GM21786 (cell line): Measurements from ENCODE around the gene PTPRN2.
"Not testable (repeated sequence)": the region's sequence is repeated elsewhere in the genome, so short reads cannot be mapped to it uniquely, and the experiment has no call there.

Source experiments
- ATAC-seq: cut with Tn5 transposase; IDR thresholded peaks from one replicate; pipeline ENCODE4 v1.9.1; 2021; ENCODE audit not compliant: unreplicated experiment

Gene PTPRN2

GRCh38 chr7:157515342-157516041 lies 1072.1 kb downstream of the PTPRN2 start:
- no peak for ATAC-seq

DNA sequence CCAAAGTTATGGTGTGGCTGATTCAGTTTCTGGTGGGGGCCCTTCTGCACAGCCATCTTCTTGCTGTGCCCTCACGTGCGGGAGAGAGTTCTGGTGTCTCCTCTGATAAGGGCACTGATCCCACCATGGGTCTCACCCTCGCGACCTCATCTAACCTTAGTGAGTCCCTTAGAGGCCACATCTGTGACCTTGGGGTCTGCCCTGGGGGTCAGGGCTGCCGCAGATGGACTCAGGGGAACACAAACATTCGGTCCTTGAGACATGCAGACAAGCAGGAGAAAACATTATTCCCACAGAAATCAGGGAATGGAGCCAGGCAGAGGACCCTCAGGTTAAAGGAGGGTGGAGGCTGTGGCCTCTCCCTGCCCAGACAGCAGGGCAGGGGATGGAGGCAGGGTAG lies 1072.9 kb downstream of the PTPRN2 start:
- ATAC-seq: no peak

GRCh38 chr7:157514306-157514705 lies 1073.3 kb downstream of the PTPRN2 start:
- ATAC-seq: no peak

DNA sequence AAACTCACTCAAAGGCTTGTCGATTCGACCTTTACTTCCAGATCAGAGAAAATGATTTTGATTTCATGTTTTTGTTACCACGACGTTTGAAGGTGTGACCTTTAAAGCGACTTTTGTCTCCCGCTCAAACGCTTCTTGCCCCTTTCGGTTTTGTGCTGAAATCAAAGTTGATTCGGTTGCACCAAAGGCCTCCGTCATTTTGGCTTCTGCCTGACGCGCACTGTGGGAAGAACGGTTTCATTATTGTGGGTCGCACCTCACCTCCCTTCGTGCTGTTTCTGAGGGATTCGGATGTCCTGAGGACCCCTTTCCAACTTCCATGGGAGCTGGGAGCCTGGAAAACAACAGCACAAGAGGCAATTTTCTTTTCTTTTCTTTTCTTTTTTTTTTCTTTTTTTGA lies 1073.9 kb downstream of the PTPRN2 start:
- ATAC-seq: no peak

GRCh38 chr7:157513162-157513621 lies 1074.4 kb downstream of the PTPRN2 start:
- ATAC-seq: no peak

GRCh38 chr7:157509226-157509625 lies 1078.4 kb downstream of the PTPRN2 start:
- ATAC-seq: no peak

DNA sequence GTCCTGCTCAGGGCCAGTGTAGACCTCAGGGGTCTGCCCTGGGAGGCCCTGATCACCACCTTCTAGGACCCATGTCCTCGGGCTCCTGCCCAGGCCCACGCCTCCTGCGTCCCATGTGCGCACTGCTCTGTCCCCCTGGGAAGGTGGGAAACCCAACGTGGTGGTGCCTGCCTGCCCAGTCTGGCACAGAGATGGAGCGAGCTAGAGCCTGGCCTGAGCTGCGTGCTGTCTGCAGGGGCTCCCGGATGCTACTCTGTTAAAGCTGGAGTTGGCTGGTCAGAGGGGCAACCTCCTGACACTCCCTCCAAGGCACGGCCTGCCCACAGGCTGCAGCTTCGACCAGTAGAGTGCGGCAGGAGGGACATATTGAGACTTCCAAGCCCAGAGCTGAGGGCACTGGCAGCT lies 1079.1 kb downstream of the PTPRN2 start:
- no peak for ATAC-seq

DNA sequence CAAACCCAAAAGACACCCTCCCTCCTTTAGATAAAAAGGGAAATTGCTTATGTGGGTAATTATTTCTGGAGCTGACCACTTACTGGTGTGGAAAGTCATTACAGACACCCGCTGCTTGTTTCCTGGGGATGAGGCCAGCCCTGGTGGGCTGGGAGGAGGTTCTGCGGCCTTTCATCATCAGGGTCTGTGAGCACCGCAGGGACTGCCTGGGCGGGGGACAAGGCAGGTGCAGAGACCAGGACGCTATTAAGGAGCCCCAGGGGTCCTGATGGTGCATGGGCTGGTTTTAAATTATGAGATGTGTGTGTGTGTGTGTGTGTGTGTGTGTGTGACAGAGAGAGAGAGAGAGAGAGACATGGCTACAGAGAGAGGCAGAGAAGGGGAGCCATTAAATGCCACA lies 1079.6 kb downstream of the PTPRN2 start:
- no peak for ATAC-seq

GRCh38 chr7:157506268-157506667 lies 1081.4 kb downstream of the PTPRN2 start:
- ATAC-seq: no peak

- ATAC-seq: no peak
Measured at GRCh38 chr7:157505646-157506045, 1082.0 kb downstream of the PTPRN2 start.

- no peak for ATAC-seq
Measured at GRCh38 chr7:157503229-157503628, 1084.4 kb downstream of the PTPRN2 start.

DNA sequence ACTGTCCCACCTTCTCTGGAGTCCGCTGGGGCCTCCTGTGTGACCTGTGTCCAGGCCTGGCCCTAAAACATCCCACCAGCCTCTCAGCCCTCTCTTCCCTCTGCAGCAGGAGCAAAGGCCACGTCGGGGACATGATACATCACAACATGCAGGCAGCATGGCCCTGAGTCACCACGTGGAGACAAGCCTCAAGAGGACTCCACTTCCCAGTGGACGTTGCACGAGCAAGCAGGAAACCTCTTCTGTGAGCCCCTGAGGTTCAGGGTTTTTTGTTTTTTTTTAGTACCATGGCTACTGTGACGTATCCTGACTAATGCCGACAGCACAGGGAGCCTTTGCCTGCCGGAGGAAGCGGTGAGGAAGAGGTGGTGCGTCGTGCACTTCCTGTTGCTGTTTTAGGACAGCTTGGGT lies 1084.9 kb downstream of the PTPRN2 start:
- no peak for ATAC-seq

DNA sequence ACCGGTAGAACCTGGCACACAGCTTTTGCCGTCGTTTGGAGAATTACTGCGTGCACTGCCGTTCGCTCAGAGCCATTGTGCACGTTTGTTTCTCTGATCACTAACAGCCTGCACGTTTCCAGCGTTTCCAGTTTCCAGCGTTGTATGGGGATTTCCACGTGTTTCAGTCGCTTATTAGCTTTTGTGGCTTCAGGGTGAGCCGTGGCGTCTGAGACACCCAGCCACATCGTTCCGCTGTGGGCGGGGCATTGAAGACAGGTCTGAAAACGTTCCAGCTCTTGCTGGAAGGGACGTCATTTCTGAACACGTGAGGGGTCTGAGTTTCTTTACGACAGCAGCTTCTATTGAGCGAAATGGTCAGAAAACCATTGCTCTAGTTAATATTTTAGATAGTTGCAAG lies 1086.0 kb downstream of the PTPRN2 start:
- ATAC-seq: no peak

DNA sequence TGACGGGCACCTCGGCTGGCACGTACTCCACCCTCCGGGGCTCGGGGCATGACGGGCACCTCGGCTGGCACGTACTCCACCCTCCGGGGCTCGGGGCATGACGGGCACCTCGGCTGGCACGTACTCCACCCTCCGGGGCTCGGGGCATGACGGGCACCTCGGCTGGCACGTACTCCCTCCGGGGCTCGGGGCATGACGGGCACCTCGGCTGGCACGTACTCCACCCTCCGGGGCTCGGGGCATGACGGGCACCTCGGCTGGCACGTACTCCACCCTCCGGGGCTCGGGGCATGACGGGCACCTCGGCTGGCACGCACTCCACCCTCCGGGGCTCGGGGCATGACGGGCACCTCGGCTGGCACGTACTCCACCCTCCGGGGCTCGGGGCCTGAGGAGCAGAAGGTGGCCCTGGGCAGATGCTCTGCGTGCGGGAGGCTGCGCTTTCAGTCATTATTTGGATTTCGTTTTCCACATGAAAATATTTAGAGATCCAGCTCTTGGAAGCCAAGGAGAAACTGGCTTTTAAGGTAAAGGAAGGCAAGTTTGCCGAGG lies 1086.6 kb downstream of the PTPRN2 start:
- ATAC-seq: not testable (repeated sequence)

GRCh38 chr7:157500171-157500960 lies 1087.3 kb downstream of the PTPRN2 start:
- ATAC-seq: no peak

- no peak for ATAC-seq
Measured at GRCh38 chr7:157499835-157500153, 1087.8 kb downstream of the PTPRN2 start.

DNA sequence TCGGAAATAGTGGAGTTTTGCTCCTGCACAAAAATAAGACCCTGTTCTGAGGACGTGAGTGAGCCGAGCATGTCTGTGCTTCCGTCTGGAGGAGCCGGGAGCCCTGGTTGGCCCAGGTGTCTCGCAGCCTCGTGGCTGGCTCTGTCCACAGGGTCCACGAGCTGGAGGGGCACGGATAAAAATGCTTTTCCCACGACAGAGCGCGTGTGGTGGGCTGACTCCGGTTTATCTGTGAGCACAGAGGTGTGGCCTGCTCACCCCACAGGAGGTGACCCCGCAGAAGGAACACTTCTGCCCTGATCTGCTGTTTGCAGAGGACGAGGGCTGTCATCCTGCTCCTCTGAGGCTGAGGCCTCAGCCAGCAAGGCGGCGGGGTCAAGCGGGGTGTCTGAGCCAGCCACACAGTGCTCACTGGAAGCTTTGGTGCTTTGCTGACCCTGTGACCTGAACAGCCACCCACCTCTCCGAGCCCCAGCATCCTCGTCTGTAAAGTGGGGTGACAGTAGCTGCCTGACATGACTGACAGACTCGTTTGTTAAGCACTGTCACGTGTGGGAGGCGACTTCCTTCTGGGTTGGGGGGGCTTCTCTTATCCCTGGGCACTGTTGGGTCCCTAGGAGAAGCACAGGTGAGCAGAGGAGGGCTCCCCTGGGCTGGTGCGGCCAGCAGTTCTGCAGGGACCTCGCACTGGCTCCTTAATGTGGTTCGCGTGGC lies 1088.3 kb downstream of the PTPRN2 start:
- ATAC-seq: no peak

GRCh38 chr7:157498657-157499056 lies 1089.0 kb downstream of the PTPRN2 start:
- no peak for ATAC-seq

GRCh38 chr7:157497744-157498651 lies 1089.6 kb downstream of the PTPRN2 start:
- ATAC-seq: no peak

DNA sequence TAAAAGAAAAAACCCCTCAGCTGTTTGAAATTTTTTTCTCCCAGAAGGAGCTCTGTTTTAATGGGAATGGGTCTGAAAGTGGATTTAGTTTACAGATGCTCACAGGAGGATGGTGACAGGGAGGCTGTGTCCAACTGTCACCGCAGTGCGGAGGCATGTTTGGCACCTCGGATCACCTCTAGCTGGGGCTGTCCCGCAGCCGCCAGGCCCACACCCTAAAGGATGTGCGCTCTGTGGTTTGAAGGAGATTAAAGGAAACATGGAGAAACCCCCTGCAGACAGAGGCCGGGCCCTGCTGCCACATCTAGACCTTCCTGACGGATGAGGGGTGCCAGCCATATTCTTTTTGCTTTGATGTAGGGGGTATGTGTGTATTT lies 1090.3 kb downstream of the PTPRN2 start:
- no peak for ATAC-seq
